HL-60 (cell line): ENCODE measurements around the gene CD300H.

ENCODE experiments used
- GABPA ChIP-seq: IDR thresholded peaks from 2 replicates; pipeline ENCODE4 v1.6.1; 2012; ENCODE audit warnings: low read depth
- POLR2AphosphoS5 ChIP-seq: IDR thresholded peaks from 2 replicates; pipeline ENCODE4 v1.6.1; 2012; ENCODE audit warnings: low read depth
- SPI1 ChIP-seq: IDR thresholded peaks from 2 replicates; pipeline ENCODE4 v1.6.1; 2012; ENCODE audit warnings: low read depth, mild to moderate bottlenecking, borderline replicate concordance
- TF ChIP-seq, protein P1 (sequence below): IDR thresholded peaks from one replicate; pipeline ENCODE4 v1.5.1; 2011; ENCODE audit warnings: low read length, control low read depth, inconsistent platforms; ENCODE audit not compliant: insufficient read depth
- TF ChIP-seq, protein P2 (sequence below): IDR thresholded peaks from 2 replicates; pipeline ENCODE4 v1.6.1; 2012; ENCODE audit warnings: low read depth; ENCODE audit not compliant: insufficient replicate concordance

DNA sequence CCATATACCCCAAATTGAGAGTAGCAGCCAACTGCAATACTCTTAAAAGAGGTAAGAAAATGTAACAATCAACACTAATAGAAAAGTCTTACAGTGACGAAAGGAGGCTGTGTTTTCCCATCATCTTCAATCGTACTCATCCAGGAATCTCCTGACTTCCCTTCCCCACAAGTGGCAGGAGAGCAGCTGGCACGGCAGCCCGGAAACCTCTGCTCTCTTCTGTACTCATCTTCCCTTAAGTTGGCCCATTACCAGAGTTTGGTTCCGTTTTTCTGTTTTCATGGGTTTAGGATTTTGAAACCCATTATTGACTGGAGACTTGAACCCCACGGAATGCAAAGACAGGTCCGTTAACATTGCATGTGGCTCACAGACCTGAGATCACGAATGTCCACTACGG is 11.7 kb upstream of the CD300H start:
- TF ChIP-seq, protein P1, sequence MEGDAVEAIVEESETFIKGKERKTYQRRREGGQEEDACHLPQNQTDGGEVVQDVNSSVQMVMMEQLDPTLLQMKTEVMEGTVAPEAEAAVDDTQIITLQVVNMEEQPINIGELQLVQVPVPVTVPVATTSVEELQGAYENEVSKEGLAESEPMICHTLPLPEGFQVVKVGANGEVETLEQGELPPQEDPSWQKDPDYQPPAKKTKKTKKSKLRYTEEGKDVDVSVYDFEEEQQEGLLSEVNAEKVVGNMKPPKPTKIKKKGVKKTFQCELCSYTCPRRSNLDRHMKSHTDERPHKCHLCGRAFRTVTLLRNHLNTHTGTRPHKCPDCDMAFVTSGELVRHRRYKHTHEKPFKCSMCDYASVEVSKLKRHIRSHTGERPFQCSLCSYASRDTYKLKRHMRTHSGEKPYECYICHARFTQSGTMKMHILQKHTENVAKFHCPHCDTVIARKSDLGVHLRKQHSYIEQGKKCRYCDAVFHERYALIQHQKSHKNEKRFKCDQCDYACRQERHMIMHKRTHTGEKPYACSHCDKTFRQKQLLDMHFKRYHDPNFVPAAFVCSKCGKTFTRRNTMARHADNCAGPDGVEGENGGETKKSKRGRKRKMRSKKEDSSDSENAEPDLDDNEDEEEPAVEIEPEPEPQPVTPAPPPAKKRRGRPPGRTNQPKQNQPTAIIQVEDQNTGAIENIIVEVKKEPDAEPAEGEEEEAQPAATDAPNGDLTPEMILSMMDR, result no peak
- TF ChIP-seq, protein P2, sequence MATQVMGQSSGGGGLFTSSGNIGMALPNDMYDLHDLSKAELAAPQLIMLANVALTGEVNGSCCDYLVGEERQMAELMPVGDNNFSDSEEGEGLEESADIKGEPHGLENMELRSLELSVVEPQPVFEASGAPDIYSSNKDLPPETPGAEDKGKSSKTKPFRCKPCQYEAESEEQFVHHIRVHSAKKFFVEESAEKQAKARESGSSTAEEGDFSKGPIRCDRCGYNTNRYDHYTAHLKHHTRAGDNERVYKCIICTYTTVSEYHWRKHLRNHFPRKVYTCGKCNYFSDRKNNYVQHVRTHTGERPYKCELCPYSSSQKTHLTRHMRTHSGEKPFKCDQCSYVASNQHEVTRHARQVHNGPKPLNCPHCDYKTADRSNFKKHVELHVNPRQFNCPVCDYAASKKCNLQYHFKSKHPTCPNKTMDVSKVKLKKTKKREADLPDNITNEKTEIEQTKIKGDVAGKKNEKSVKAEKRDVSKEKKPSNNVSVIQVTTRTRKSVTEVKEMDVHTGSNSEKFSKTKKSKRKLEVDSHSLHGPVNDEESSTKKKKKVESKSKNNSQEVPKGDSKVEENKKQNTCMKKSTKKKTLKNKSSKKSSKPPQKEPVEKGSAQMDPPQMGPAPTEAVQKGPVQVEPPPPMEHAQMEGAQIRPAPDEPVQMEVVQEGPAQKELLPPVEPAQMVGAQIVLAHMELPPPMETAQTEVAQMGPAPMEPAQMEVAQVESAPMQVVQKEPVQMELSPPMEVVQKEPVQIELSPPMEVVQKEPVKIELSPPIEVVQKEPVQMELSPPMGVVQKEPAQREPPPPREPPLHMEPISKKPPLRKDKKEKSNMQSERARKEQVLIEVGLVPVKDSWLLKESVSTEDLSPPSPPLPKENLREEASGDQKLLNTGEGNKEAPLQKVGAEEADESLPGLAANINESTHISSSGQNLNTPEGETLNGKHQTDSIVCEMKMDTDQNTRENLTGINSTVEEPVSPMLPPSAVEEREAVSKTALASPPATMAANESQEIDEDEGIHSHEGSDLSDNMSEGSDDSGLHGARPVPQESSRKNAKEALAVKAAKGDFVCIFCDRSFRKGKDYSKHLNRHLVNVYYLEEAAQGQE, result no peak
- TF ChIP-seq POLR2AphosphoS5 (no peak), SPI1 (no peak), GABPA (no peak)
